Raji (cell line): ENCODE results near the gene NXPE4.

Source experiments
- POLR2A ChIP-seq: IDR thresholded peaks from 2 replicates; pipeline ENCODE4 v1.6.1; 2011; ENCODE audit warnings: low read depth, low read length, control low read depth; ENCODE audit not compliant: insufficient read depth

The NXPE4 gene

DNA sequence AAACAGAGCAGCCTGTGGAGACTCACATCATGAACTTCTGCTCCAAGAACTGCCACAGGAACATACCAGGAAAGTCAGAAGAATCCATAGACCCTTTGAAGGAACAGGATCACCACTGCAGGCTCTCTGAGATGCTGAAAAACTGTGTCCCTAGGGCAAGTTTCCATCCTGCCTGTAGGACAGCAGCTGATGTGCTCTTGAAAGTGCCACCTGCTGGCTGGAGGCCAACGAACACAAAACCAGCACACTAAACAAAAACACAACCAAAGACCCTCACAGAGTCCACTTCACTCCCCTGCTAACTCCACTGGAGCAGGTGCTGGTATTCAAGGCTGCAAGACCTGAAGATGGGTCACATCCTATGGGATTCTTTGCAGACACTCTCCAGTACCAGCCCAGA is 23.9 kb downstream of the NXPE4 start:
- no peak for TF ChIP-seq POLR2A

DNA sequence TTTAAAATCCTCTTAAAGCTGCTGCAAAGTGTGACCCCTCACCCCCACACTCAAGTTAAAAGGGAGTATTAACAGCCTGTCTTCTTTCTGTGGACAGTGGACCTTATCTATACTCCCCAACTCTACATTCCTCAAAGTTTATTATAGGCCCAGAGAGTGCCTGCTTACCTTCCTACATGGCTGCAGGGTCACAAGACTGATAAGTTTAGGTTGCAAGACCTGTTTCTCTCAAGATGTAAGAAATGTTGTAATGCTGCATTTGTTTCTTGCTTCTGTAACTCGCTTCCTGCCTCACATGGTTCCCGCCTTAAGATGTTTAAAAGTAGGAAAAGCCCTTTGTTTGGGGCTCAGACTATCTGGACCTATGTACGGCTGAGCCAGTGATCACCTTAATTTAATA is 25.8 kb downstream of the NXPE4 start:
- no peak for TF ChIP-seq POLR2A

- TF ChIP-seq POLR2A, result no peak
Measured at GRCh38 chr11:114566276-114566675, 29.3 kb downstream of the NXPE4 start.

DNA sequence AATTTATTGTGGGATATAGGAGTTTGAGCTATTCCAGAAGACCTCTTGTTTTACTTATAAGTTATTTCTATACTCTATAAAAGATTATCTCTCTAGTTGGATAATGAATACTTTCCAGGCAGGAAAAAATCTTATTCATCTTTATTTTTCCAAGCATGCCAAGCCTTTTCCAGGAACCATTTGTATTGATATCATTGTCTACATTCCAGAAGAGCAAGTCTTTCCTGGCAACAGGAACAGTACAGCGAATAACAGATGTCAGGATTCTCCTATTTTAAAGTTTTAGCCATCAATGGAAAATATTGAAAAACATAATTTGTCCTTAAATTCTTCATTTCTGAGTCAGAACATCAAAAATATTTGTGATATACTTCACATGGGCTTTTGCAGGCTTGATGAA is 30.8 kb downstream of the NXPE4 start:
- no peak for TF ChIP-seq POLR2A

DNA sequence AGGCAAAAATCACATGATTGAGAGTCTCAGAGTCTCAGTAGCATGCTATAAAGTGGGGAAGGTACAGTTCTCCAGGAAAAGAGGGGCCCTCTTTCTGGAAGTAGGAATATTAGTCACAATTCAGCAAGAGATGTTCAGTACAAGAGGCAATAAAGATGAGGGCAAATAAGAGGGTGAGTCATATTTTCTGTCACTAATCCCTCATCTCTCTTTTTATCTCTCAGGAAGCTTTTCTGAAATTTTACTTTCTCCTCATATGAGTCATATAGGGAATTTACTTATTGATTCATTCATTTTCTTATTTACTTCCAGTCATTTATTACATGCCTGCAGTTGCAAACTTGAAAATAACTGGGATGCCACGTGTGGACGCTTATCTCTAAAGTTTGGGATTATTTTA is 32.5 kb downstream of the NXPE4 start:
- TF ChIP-seq POLR2A, result no peak

DNA sequence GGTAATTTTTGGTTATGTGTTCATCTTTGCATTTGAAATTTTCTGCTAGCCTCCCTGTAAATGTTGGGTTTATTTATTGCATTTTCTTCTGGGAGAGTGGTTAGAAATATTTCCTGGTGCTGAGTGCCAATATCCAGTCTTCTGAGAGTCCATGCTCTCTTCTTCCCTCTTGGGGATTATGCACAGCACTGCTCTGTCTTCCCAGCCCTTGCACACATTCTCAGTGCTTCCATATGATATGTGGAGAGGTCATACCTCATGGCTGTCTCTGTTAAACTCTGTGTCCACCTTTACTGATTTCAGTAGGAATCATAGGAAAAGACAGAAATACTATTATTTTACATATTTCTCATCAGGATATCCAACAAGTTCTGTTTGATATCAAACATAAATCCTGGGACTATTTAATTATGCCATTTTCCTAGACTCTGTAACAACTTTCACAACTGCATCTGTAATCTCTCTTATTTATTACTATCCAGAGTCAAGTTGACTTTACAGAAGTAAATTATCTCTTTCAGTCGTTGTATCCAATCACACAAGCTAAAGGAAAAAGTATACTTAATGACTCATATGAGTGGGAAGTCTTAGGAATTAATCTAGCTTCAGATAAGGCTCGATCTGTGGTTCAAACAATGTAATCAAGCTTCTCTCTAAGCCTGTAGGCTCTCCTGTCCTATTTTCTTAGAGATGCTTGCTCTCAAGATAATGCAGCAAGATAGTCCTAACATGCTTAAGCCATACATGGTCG is 33.2 kb downstream of the NXPE4 start:
- TF ChIP-seq POLR2A, result no peak

- TF ChIP-seq POLR2A, result no peak
Measured at GRCh38 chr11:114559425-114560310, 35.9 kb downstream of the NXPE4 start, which contains the start of gene NXPE1. Gene NXPE1 (minus strand): TSS chr11:114559881. CDS start chr11:114551201, 8,680 bp downstream.

GRCh38 chr11:114556135-114556534 is 39.5 kb downstream of the NXPE4 start:
- no peak for TF ChIP-seq POLR2A

- TF ChIP-seq POLR2A, result no peak
Measured at GRCh38 chr11:114553642-114554041, 41.9 kb downstream of the NXPE4 start.

GRCh38 chr11:114551060-114551459 is 44.5 kb downstream of the NXPE4 start:
- no peak for TF ChIP-seq POLR2A

GRCh38 chr11:114525682-114526081 is 69.9 kb downstream of the NXPE4 start:
- TF ChIP-seq POLR2A, result no peak

- no peak for TF ChIP-seq POLR2A
Measured at GRCh38 chr11:114524122-114524521, 71.5 kb downstream of the NXPE4 start.

DNA sequence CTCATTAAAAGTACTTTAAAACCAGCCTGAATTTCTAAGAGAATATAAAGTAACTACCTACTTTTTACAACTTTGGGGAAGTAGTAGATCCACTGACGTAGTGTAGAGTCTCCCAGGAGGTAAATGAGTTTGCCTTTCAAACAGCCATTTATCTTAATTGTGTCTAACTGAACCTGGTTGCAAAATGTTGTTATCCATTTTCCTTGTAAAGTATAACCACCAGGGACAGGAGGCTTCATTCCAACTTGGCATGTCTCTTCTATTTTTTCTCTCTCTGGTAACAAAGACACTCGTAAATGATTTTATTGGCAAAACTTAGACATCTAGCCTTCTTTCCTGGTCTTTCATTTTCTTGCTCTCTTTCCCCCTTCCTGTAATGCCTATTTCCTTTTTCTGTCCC is 72.8 kb downstream of the NXPE4 start:
- no peak for TF ChIP-seq POLR2A
